Thyroid gland (tissue), 4 donors: ENCODE results near the gene DNM1L.

Source experiments
- CTCF ChIP-seq, 6 experiments: fragments of 200-600 bp in 3 of 6; fragments of 450-650 bp in 3 of 6; sonication (generic) in 3 of 6; IDR thresholded peaks; one replicate each; pipeline ENCODE4 v1.5.1; 2016 to 2019; ENCODE audit warnings: antibody characterized with exemption in 6 of 6, mild to moderate bottlenecking in 2 of 6, inconsistent platforms in 1 of 6, moderate library complexity in 1 of 6
- POLR2A ChIP-seq, 2 donors: fragments of 450-650 bp; IDR thresholded peaks; one replicate each; pipeline ENCODE4 v1.6.1; 2017; ENCODE audit warnings: antibody characterized with exemption in 2 of 2, mild to moderate bottlenecking in 2 of 2, moderate library complexity in 1 of 2

- TF ChIP-seq POLR2A (IDR thresholded peaks at IDR 0.05) (no peak), CTCF (IDR thresholded peaks at IDR 0.05) (no peak)
Measured at GRCh38 chr12:32661706-32662105, 17.4 kb upstream of the DNM1L start.
